Stimulated activated CD4-positive, alpha-beta T cell treated with anti-CD3 and anti-CD28 coated beads, Interleukin-1b, Interleukin-23, amount 100 ng/mL, for 24 hours (primary cell): Measurements from ENCODE around the gene SGPP1.
"Not testable (repeated sequence)": the region's sequence is repeated elsewhere in the genome, so short reads cannot be mapped to it uniquely, and the experiment has no call there.

Source experiments
- DNase-seq, 4 experiments: peaks; one replicate each; pipeline ENCODE4 v3.0.0-alpha.2; 2020; ENCODE audit warnings: low read depth in 4 of 4, low spot score in 1 of 4

Gene SGPP1

GRCh38 chr14:63726499-63726898, 1.4 kb downstream of the SGPP1 start:
- DNase-seq: no peak

GRCh38 chr14:63725786-63726460, 1.9 kb downstream of the SGPP1 start:
- no peak for DNase-seq

- no peak for DNase-seq
Measured at GRCh38 chr14:63717702-63718101, 10.2 kb downstream of the SGPP1 start.

- DNase-seq: no peak
Measured at GRCh38 chr14:63715360-63715759, 12.5 kb downstream of the SGPP1 start.

- DNase-seq: no peak
Measured at GRCh38 chr14:63713764-63714163, 14.1 kb downstream of the SGPP1 start.

GRCh38 chr14:63713058-63713457, 14.8 kb downstream of the SGPP1 start:
- DNase-seq: no peak

GRCh38 chr14:63712123-63712522, 15.7 kb downstream of the SGPP1 start:
- DNase-seq: no peak

GRCh38 chr14:63710497-63710896, 17.4 kb downstream of the SGPP1 start:
- no peak for DNase-seq

- DNase-seq: no peak
Measured at GRCh38 chr14:63709589-63709988, 18.3 kb downstream of the SGPP1 start.

GRCh38 chr14:63707216-63707615, 20.6 kb downstream of the SGPP1 start:
- no peak for DNase-seq

GRCh38 chr14:63705561-63706070, 22.2 kb downstream of the SGPP1 start:
- no peak for DNase-seq

- DNase-seq: not testable (repeated sequence)
Measured at GRCh38 chr14:63702530-63702929, 25.3 kb downstream of the SGPP1 start.

- no peak for DNase-seq
Measured at GRCh38 chr14:63701606-63702299, 26.1 kb downstream of the SGPP1 start.

- DNase-seq: no peak
Measured at GRCh38 chr14:63692310-63693020, 35.4 kb downstream of the SGPP1 start.

GRCh38 chr14:63689132-63689531, 38.7 kb downstream of the SGPP1 start:
- DNase-seq: no peak

- no peak for DNase-seq
Measured at GRCh38 chr14:63686926-63687325, 40.9 kb downstream of the SGPP1 start.

GRCh38 chr14:63685401-63685800, 42.5 kb downstream of the SGPP1 start:
- no peak for DNase-seq

GRCh38 chr14:63682727-63683593, 44.9 kb downstream of the SGPP1 start:
- DNase-seq: no peak

GRCh38 chr14:63678536-63678935, 49.3 kb downstream of the SGPP1 start:
- DNase-seq: no peak

- DNase-seq: no peak
Measured at GRCh38 chr14:63677891-63678379, 49.9 kb downstream of the SGPP1 start.

- no peak for DNase-seq
Measured at GRCh38 chr14:63676615-63677014, 51.2 kb downstream of the SGPP1 start.
